MCF 10A (cell line): ENCODE measurements around the gene LMCD1. TPM values are rescaled to one million over a fixed set of nuclear protein-coding genes. Genes with fewer than 3 reads are reported as not detected.

Experiments used
- BruUV-seq: library from RNA; stranded (reverse); fragments of 400-500 nt; replicated peaks from 2 replicates; lab custom pipeline; 2021; lab: Mats Ljungman, UMichigan
- CTCF ChIA-PET: fragments of 300-600 bp; sonication (Branson Sonifier 250); formaldehyde crosslinking; extraction: SDS; loops from one replicate; lab custom pipeline; 2021; ENCODE audit warnings: antibody characterized with exemption, inconsistent platforms; lab: Yijun Ruan, JAX
- POLR2A ChIA-PET: fragments of 300-600, 350-650 bp; sonication (Branson Sonifier 250); formaldehyde crosslinking; extraction: SDS; loops from one replicate; lab custom pipeline; 2020; ENCODE audit warnings: antibody characterized with exemption, inconsistent platforms; lab: Yijun Ruan, JAX
- DNase-seq: peaks from one replicate; pipeline ENCODE4 v3.0.0-alpha.2; 2018; ENCODE audit not compliant: unreplicated experiment
- H3K27ac Mint-ChIP-seq: one replicate; pipeline ENCODE4 v1.8.0; 2022; ENCODE audit warnings: mild to moderate bottlenecking, low read depth, mixed read lengths; ENCODE audit not compliant: unreplicated experiment
- H3K27me3 Mint-ChIP-seq: one replicate; pipeline ENCODE4 v1.8.0; 2022; ENCODE audit warnings: mixed read lengths; ENCODE audit not compliant: insufficient read depth, unreplicated experiment
- H3K36me3 Mint-ChIP-seq: one replicate; pipeline ENCODE4 v1.8.0; 2022; ENCODE audit warnings: mild to moderate bottlenecking, moderate library complexity, mixed read lengths; ENCODE audit not compliant: insufficient read depth, unreplicated experiment
- H3K4me1 Mint-ChIP-seq: one replicate; pipeline ENCODE4 v1.8.0; 2022; ENCODE audit warnings: mixed read lengths; ENCODE audit not compliant: insufficient read depth, unreplicated experiment
- H3K4me3 Mint-ChIP-seq: one replicate; pipeline ENCODE4 v1.8.0; 2022; ENCODE audit warnings: mild to moderate bottlenecking, moderate library complexity, mixed read lengths; ENCODE audit not compliant: unreplicated experiment
- H3K9me3 Mint-ChIP-seq: one replicate; pipeline ENCODE4 v1.8.0; 2022; ENCODE audit warnings: mixed read lengths; ENCODE audit not compliant: unreplicated experiment
- CTCF ChIP-seq: fragments of 200-600 bp; IDR thresholded peaks from one replicate; pipeline ENCODE4 v1.8.0; 2022; ENCODE audit warnings: antibody characterized with exemption, mild to moderate bottlenecking; ENCODE audit not compliant: unreplicated experiment
- intact Hi-C: fragments of 100-400 bp; cut with micrococcal nuclease; formaldehyde crosslinking; loops from 2 replicates; pipeline ENCODE4 v1.14.1; 2022
- total RNA-seq: library from RNA; stranded (reverse); gene quantifications from 2 replicates; pipeline ENCODE4 v1.2.3, GENCODE V29; 2022

LMCD1 gene
- total RNA-seq, 1 experiment from 2014 or later = 0.63 TPM

- H3K9me3 Mint-ChIP-seq = no peaks in the 10 kb centered on the region
These were observed 45.9 kb upstream of the LMCD1 start for GRCh38 chr3:8455526-8456411.

GRCh38 chr3:8456412-8456811, 45.2 kb upstream of the LMCD1 start:
- DNase-seq = no peak
- no peak overlapping the region for H3K4me3 Mint-ChIP-seq
- H3K27ac Mint-ChIP-seq = no peak overlapping the region
- ChIA-PET CTCF (interaction anchor here (0.6 to 1.1 kb wide), 2 partner anchors 10 to 14 kb away, joined by 3 read pairs; no protein-coding TSS in a partner anchor), POLR2A (interaction anchor here (0.7 kb wide), 1 partner anchor 14 kb away, joined by 3 read pairs; no protein-coding TSS in a partner anchor)
- BruUV-seq = no TSS peak
- TF ChIP-seq CTCF = no peak
- H3K27me3 Mint-ChIP-seq = no peaks in the 10 kb centered on the region
- H3K4me1 Mint-ChIP-seq = peaks cover 7% of the 10 kb centered on the region
- no peaks in the 10 kb centered on the region for H3K36me3 Mint-ChIP-seq
- intact Hi-C loops = no loop called here
- no peaks in the 10 kb centered on the region for H3K9me3 Mint-ChIP-seq

More at GRCh38 chr3:8455526-8456411, 45.9 kb upstream of the LMCD1 start:
- no peak for DNase-seq
- BruUV-seq = no TSS peak
- ChIA-PET POLR2A (interaction anchor here (0.7 kb wide), 1 partner anchor 13 kb away, joined by 3 read pairs; no protein-coding TSS in a partner anchor), CTCF (interaction anchor here (1.1 kb wide), 1 partner anchor 13 kb away, joined by 3 read pairs; no protein-coding TSS in a partner anchor)
- Mint-ChIP-seq H3K27ac (no peak overlapping the region), H3K36me3 (no peaks in the 10 kb centered on the region), H3K27me3 (no peaks in the 10 kb centered on the region), H3K4me3 (no peak overlapping the region), H3K4me1 (peaks cover under 1% of the 10 kb centered on the region)
- intact Hi-C loops = no loop called here
- no peak for TF ChIP-seq CTCF

- no peak for DNase-seq
- no peaks in the 10 kb centered on the region for H3K36me3 Mint-ChIP-seq
- POLR2A ChIA-PET = no interaction called here
- H3K27ac Mint-ChIP-seq = no peak overlapping the region
- no peaks in the 10 kb centered on the region for H3K9me3 Mint-ChIP-seq
- BruUV-seq = no TSS peak
- TF ChIP-seq CTCF = no peak
- H3K27me3 Mint-ChIP-seq = no peaks in the 10 kb centered on the region
- intact Hi-C loops = no loop called here
- no peak overlapping the region for H3K4me3 Mint-ChIP-seq
- CTCF ChIA-PET = interaction anchor here (0.6 to 1.7 kb wide), 3 partner anchors 9 to 40 kb away, joined by 3 to 6 read pairs (median 3); no protein-coding TSS in a partner anchor
- peaks cover 8% of the 10 kb centered on the region for H3K4me1 Mint-ChIP-seq
These were observed 44.6 kb upstream of the LMCD1 start for GRCh38 chr3:8457039-8457438.

- intact Hi-C loops = no loop called here
- no peaks in the 10 kb centered on the region for H3K27me3 Mint-ChIP-seq
- no TSS peak for BruUV-seq
- ChIA-PET POLR2A (no interaction called here), CTCF (interaction anchor here (0.7 to 1.7 kb wide), 3 partner anchors 13 to 149 kb away, joined by 3 to 7 read pairs (median 6); no protein-coding TSS in a partner anchor)
- no peak overlapping the region for H3K27ac Mint-ChIP-seq
- TF ChIP-seq CTCF = no peak
- no peak overlapping the region for H3K4me3 Mint-ChIP-seq
- H3K36me3 Mint-ChIP-seq = no peaks in the 10 kb centered on the region
- no peak for DNase-seq
- H3K4me1 Mint-ChIP-seq = peaks cover 8% of the 10 kb centered on the region
- no peaks in the 10 kb centered on the region for H3K9me3 Mint-ChIP-seq
These were observed 43.4 kb upstream of the LMCD1 start for GRCh38 chr3:8458238-8458661.
